ENCODE results near the gene NFIL3. TPM values are rescaled to one million over a fixed set of nuclear protein-coding genes. Genes with fewer than 3 reads are reported as not detected.

NFIL3 gene
- total and polyA plus RNA-seq, 2 of the 4 experiments (the other 2 are of a cell fraction), result 27.6 to 27.7 TPM

DNA sequence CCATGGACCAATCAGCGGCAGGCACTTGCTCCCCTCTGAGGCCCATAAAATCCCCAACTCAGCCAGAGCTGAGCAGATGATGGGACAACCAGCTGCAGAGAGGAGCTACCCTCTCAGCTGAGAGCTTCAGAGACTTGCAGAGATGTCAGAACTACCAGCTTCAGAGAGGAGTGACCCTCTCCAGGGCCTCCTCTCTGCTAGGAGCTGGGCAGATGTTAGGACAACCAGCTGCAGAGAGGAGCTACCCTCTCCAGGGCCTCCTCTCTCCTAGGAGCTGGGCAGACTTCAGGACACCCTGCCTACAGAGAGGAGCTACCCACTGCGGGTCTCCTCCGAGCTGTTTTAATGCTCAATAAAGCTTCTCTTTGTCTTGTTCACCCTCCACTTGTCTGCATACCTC is 58.9 kb downstream of the NFIL3 start:
- Histone ChIP-seq H3K9ac (ENCODE audit: low read depth, low read length) (no peak overlapping the region), H3K9me3 (ENCODE audit: control insufficient read depth, insufficient read depth, low read length) (no peaks in the 10 kb centered on the region), H4K20me1 (ENCODE audit: insufficient read depth, low read length) (no peaks in the 10 kb centered on the region), H2BK120ac (ENCODE audit: low read depth, low read length) (no peak overlapping the region), H2AFZ (replicated peaks; ENCODE audit: low read length, poor library complexity) (no peak overlapping the region), H2AK9ac (replicated peaks; ENCODE audit: low read depth, low read length, poor library complexity) (no peak overlapping the region), H3K4me2 (ENCODE audit: low read depth, low read length) (no peak overlapping the region), H3K23ac (ENCODE audit: low read depth, low read length) (no peak overlapping the region), H2BK20ac (ENCODE audit: low read depth, low read length) (no peak overlapping the region), H2AK5ac (ENCODE audit: low read depth, low read length) (no peak overlapping the region), H2BK15ac (ENCODE audit: low read depth, low read length) (no peak overlapping the region), H3K27me3 (ENCODE audit: control insufficient read depth, insufficient read depth, low read length) (no peaks in the 10 kb centered on the region), H3K56ac (ENCODE audit: extremely low read depth, insufficient read depth, low read length) (no peak overlapping the region), H3K4me3 (ENCODE audit: insufficient read depth, low read depth, low read length) (no peak overlapping the region), H3K14ac (replicated peaks; ENCODE audit: low read depth, low read length) (no peak overlapping the region), H4K8ac (ENCODE audit: low read depth in 2 of 2, low read length in 2 of 2) (no peak overlapping the region), H3K79me1 (ENCODE audit: low read depth in 1 of 2, low read length in 2 of 2) (peaks cover 10 to 24% of the 10 kb centered on the region in 2 experiments), H3K36me3 (ENCODE audit: control insufficient read depth, insufficient read depth, low read length) (no peaks in the 10 kb centered on the region), H4K5ac (ENCODE audit: low read depth, low read length) (no peak overlapping the region), H3K9me1 (ENCODE audit: insufficient read depth, low read length) (peaks cover 9% of the 10 kb centered on the region; the same call in 1 of the 2 replicates), H3K18ac (ENCODE audit: low read depth, low read length) (no peak overlapping the region), H3K4ac (ENCODE audit: low read depth, low read length) (no peak overlapping the region), H3K4me1 (ENCODE audit: control insufficient read depth, insufficient read depth, low read length) (peaks cover 4% of the 10 kb centered on the region), H3K27ac (ENCODE audit: insufficient read depth, low read length) (no peak overlapping the region), H2BK5ac (ENCODE audit: low read depth, low read length, poor library complexity, severe bottlenecking) (no peak overlapping the region), H4K91ac (ENCODE audit: insufficient read depth, low read depth, low read length) (no peak overlapping the region)
- POLR2A ChIA-PET (ENCODE audit: unreplicated experiment), result no interaction called here
- no peak for DNase-seq
- dilution Hi-C loops (cut with HindIII; ENCODE audit: low sequenced_read_pairs, unreplicated experiment), result no loop called here
- no peak for TF ChIP-seq RAD21 (IDR thresholded peaks at IDR 0.05; ENCODE audit: low read length)
- TF ChIP-seq BHLHE40 (IDR thresholded peaks at IDR 0.05; ENCODE audit: low read depth, low read length), result no peak
- TF ChIP-seq RFX5 (IDR thresholded peaks at IDR 0.05; ENCODE audit: low read depth, low read length), result no peak
- no peak for TF ChIP-seq MAFK (IDR thresholded peaks at IDR 0.05; ENCODE audit: low read depth, low read length)
- no peak for TF ChIP-seq NFE2L2 (IDR thresholded peaks at IDR 0.05; ENCODE audit: low read depth, low read length)
- TF ChIP-seq CEBPB (IDR thresholded peaks at IDR 0.05; ENCODE audit: low read depth, low read length), result no peak
- TF ChIP-seq, protein P1, sequence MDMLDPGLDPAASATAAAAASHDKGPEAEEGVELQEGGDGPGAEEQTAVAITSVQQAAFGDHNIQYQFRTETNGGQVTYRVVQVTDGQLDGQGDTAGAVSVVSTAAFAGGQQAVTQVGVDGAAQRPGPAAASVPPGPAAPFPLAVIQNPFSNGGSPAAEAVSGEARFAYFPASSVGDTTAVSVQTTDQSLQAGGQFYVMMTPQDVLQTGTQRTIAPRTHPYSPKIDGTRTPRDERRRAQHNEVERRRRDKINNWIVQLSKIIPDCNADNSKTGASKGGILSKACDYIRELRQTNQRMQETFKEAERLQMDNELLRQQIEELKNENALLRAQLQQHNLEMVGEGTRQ (IDR thresholded peaks at IDR 0.05; ENCODE audit: low read depth, low read length), result no peak
- TF ChIP-seq MAZ (IDR thresholded peaks at IDR 0.05; ENCODE audit: borderline replicate concordance, low read depth, low read length), result no peak
- TF ChIP-seq CHD1 (IDR thresholded peaks at IDR 0.05; ENCODE audit: low read depth, low read length), result no peak
- TF ChIP-seq POLR2A (IDR thresholded peaks at IDR 0.05; ENCODE audit: low read depth, low read length), result no peak
- no peak for TF ChIP-seq RCOR1 (IDR thresholded peaks at IDR 0.05; ENCODE audit: insufficient replicate concordance, low read length)
- TF ChIP-seq FOS (IDR thresholded peaks at IDR 0.05; ENCODE audit: low read depth, low read length), result no peak
- no peak for TF ChIP-seq ELK1 (IDR thresholded peaks at IDR 0.05; ENCODE audit: borderline replicate concordance, low read depth, low read length)
- no peak for TF ChIP-seq SMC3 (IDR thresholded peaks at IDR 0.05; ENCODE audit: low read depth, low read length)
- TF ChIP-seq MXI1 (IDR thresholded peaks at IDR 0.05; ENCODE audit: borderline replicate concordance, low read depth, low read length), result no peak
- no peak for TF ChIP-seq CTCF (conservative IDR thresholded peaks at IDR 0.05; ENCODE audit: low read depth, low read length)
- no peak for ATAC-seq (ENCODE audit: low read depth)
- no TSS peak for BruUV-seq (replicated peaks)
- intact Hi-C loops (cut with micrococcal nuclease), result no loop called here
- in situ Hi-C loops (cut with MboI; ENCODE audit: low sequenced_read_pairs), result no loop called here
- WGBS, 2 experiments (ENCODE audit: extremely low coverage in 2 of 2, insufficient read length in 1 of 2), result 33% methylated on average over 1 of the region's 3 CpGs; no CpG with 5 or more reads in 1 of the 2 experiments
- CTCF ChIA-PET, result interaction anchor here (0.6 kb wide), 1 partner anchor 217 kb away, joined by 3 read pairs; no protein-coding TSS in a partner anchor
